HG03457 (cell line): ENCODE results near the gene TMTC3.
A peak's percentile ranks its signal among the peaks of the same experiment; 100 is the strongest.
"Not testable (repeated sequence)": the region's sequence is repeated elsewhere in the genome, so short reads cannot be mapped to it uniquely, and the experiment has no call there.

ENCODE experiments used
- ATAC-seq: cut with Tn5 transposase; IDR thresholded peaks from one replicate; pipeline ENCODE4 v1.9.1; 2021; ENCODE audit warnings: moderate number of reproducible peaks; ENCODE audit not compliant: unreplicated experiment

The TMTC3 gene

DNA sequence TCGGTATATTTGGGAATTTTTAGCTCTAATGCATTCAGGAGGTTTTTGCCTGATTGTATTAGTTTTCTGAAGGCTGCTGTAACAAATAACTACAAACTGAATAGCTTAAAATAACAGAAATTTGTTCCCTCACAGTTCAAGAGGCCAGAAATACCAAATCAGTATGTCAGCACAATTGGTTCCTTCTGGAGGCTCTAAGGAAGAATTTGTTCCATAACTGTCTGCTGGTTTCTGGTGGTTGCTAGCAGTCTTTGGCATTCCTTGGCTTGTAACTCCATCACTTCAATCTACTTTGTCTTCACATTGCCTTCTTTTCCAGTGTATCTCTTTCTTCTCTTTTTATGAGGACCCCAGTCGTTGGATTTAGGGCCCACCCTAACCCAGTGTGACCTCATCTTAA, 21.3 kb downstream of the TMTC3 start:
- no peak for ATAC-seq

DNA sequence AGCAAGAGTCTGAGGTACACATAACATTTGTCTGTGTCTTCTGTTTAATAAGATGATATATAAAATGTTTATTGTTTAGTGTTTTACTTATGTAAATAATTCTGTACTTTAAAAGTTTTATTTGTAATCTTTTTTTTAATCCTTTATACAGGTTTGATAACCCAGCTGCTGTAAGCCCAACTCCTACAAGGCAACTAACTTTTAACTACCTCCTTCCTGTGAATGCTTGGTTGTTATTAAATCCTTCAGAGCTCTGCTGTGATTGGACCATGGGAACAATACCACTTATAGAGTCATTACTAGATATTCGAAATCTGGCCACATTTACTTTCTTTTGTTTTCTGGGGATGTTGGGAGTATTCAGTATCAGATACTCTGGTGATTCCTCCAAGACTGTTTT, 24.1 kb downstream of the TMTC3 start:
- no peak for ATAC-seq

DNA sequence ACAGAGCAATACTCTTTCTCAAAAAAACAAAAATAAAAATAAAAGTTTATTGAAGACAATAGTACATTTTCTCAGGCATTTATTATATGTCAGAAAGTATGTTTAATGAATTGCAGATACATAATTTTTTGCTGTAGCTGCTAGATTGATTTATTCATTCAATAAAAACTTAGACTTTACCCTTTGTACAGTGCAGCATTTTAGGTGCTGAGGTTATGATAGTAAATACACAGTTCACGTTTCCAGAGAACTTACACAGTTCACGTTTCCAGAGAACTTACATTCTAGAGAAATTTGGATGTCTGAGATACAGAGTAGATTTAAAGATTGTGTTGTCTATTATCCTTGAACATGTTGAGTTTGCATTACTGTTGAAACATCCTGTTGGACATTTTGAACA, 25.3 kb downstream of the TMTC3 start:
- no peak for ATAC-seq

DNA sequence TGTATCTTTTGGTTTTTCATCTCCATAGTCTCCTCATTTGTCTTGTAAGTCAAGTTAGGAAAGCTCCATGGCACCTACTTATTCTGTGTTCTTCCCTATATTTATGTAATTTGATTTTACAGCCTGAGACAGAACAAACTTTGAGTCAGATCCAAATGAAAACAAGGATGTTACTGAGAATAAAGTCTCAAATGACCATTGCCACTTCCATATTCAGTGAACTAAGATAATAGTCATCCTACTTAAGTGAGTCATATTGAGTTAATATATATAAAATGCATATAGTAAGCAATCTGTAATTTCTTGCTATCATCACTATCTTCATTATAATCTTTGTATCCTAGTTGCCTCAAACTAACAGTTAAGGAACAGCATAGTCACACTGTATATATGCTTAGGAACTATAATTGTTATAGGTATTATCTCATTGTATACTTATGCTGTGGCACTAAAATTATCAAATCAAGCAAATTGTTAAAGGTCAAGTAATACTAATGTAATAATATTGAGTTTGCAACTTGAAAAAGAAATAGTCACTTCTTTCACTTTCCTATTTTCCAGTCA, 30.8 kb downstream of the TMTC3 start:
- ATAC-seq: no peak

DNA sequence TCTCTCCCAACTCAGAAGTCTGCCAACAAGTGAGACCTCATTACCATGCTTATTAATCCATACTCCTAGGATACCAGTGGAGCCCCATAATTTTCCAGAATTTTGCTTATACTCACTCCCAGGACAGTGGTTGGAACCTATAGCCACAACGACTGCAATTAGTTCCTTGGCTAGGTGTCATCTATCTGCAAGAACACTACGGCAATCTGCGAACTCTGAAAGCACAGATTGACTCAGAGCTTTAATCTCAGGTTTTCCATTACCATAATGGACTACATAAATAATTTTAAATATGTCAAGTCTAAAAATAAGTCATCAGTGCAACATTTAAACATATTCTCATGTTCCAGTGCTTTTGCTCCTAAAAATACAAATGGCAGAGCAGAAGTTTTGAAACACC, 33.4 kb downstream of the TMTC3 start:
- no peak for ATAC-seq

DNA sequence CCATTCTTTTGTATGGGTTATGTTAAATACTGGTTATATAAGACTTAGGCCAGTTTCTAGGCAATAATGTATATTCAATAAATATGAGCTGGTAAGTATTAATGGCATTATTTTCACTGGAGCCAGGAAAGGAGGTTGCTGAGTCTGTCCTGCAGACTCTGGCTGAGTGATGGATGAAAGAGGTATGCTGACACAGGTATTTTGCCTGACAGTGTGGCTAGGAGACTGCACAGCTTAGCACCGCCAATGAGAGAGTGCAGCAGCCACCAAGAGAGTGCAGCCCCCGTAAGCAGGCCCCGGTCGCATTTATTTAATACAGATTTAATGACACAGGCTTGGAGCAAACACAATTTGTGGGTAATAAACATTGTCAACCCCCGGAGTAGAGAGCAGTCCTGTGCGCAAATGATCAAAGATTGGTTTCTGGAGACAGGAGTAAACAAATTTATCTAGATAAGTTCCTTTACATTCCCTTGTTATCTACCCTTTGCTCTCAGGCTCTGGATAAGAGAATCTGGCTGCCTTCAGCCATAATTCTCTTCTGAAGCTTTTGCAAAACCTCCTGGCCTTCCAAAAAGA, 37.4 kb downstream of the TMTC3 start:
- no peak for ATAC-seq

DNA sequence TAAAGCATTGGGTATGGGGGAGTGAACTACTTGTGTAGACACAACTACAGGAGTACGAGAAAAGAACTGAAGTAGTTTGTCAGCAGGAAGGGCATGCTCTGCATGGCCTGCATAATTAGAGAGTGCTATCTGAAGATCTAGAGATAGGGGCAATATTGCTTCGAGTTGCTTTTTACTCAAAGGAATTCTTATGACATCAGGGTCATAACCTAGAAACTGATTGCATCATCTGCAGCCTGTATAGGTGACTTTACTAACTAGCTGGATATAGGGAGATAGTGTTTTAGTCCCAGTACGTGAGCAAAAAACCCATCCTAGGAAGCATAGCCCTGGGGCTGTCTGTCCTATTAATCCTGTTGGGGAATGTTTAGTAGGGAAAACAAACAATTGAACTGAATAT, 39.8 kb downstream of the TMTC3 start:
- no peak for ATAC-seq

DNA sequence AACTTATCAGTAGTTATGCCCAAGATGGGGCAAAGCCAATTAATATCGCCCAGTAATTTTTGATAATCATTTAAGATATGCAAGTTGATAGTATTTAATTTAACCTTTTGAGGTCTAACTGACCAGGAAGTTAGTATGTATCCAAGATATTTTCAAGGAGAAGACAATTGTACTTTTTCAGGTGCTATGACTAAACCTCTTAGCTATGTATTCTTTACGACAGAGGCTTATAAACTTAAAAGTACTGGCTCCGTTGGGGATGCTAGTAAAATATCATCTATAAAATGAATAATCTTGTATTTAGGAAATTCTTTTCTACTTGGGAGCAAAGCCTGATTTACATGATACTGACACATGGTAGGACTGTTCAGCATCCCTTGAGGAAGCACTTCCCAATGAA, 40.3 kb downstream of the TMTC3 start:
- no peak for ATAC-seq

DNA sequence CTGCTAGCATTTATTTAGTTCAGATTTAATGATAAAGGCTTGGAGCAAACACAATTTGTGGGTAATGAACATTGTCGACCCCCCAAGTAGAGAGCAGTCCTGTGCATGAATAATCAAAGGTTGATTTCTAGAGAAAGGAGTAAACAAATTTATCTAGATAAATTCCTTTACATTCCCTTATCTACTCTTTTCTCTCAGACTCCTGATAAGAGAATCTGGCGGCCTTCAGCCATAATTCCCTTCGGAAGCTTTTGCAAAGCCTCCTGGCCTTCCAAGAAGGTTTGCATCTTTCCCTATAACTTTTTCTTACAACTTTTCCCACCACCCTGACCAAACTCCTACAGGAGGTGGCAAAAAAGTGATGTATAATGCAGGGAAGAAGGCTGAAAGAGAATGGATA, 42.1 kb downstream of the TMTC3 start:
- ATAC-seq: no peak

DNA sequence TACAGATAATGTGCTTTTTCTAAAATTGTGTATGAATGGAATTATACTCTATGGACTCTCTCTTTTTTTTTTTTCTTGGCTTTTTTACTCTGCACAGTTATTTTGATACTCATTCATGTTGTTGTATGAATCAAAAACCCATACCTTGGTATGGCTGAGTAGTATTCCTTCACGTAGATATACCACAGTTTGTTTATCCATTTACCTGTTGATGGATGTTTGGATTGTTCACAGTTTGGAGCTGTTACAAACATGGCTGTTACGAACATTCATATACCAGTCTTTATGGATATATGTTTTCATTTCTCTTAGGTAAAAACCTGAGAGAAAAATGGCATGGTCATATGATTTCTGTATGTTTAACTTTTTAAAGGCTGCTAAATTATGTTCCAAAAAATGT, 43.2 kb downstream of the TMTC3 start:
- no peak for ATAC-seq

DNA sequence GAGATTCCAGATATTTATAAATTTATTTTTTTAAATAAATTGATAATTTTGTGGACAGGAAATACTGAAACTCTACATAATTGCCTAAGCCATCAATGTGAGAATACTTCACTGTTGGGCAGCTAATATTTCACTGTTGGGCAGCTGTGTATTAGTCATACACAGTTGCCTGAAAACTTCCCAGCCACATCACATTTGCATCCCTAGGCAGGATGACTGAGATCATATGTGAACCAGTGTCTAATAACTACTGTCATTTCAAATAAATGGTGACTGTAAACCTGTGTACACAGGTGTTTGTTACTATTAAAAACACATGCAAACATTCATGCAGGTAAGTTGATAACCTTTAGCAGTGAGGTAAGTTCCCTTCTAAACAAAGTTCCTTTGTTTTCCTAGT, 43.9 kb downstream of the TMTC3 start:
- peak; percentile 91 for ATAC-seq

DNA sequence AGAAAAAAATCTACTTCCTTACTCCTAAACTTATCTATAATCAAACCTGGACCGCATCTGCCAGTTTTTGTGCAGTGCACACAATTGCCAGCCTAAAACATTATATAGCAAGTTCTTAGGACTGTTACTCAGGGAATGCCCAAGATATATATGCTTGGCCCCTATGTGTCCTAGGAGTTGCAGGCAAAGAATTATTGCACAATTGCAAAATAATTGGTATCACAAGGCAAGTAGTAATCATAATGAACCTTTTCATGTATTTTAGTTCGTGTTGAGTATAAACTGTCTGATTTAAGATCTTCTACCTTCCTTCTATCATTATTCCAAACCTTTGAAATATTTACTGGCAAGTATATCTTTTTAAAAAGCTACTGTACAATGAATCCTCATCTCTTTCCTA, 45.5 kb downstream of the TMTC3 start:
- no peak for ATAC-seq

DNA sequence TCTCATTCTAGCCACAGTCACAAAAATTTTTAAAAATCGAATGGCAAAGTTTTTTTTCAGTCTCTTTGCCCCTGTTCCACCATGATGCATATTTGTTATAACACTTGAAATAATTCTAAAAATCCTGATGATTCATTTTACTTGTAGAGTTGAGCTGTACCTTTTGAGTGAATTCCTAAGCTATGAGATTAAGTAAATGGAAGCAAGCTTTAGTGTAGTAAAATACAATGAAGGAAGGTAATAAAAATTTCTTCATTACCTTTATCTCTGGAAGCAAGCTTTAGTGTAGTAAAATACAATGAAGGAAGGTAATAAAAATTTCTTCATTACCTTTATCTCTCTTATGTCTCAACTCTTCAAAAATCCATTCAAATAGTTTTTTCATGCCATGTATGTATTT, 46.1 kb downstream of the TMTC3 start:
- no peak for ATAC-seq

DNA sequence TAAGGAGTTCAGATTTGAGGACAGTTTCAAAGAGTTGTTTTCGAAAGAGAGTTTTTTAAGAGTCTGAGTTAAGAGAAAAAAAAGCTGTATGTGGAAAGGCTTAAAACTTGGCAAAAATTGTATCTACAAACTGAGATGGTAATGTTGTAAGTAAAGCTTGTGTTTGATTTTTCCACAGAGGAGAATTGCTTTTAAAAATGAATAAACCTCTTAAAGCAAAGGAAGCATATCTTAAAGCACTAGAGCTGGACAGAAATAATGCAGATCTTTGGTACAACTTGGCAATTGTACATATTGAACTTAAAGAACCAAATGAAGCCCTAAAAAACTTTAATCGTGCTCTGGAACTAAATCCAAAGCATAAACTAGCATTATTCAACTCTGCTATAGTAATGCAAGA, 50.3 kb downstream of the TMTC3 start:
- ATAC-seq: no peak

DNA sequence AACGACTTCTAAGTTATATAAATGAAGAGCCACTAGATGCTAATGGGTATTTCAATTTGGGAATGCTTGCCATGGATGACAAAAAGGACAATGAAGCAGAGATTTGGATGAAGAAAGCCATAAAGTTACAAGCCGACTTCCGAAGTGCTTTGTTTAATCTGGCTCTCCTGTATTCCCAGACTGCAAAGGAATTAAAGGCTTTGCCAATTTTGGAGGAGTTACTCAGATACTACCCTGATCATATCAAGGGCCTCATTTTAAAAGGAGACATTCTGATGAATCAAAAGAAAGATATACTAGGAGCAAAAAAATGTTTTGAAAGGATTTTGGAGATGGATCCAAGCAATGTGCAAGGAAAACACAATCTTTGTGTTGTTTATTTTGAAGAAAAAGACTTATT, 52.8 kb downstream of the TMTC3 start:
- ATAC-seq: no peak

DNA sequence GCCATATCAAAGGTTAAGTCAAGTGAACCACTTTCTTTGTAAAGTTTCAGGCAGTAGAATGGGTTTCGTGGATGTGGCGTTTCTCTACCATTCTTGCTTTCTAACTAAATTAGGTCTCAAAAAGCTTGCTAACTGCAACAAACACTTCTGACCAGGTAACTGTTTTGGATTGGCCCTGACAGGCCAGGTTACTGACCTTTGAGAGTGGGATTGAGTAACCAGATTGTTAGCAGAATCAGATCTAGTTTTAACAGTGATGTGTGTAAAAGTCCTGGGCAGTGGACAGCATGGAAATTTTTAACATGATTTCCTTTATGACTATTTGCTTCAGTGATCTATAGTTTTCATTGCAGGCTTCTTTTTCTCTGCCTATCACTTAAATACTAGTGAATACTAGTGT, 57.9 kb downstream of the TMTC3 start:
- ATAC-seq: no peak

DNA sequence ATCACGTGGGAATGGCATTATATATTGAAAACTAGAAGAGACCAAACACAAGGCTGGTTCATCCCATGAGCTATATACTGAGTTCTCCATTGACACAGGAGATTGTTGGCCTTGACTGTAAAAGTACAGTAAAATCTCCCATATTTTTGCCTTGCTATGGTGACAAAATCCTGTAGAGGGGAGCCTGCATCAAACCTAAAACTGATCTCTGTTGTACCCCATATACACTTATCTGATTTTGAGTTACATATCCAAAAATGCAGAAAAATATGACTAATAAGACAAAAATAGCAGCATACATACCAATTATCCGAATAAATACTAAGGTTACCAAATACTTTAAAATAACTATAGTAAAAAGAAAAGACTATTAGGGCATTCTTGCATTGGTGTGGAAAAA, 60.4 kb downstream of the TMTC3 start:
- ATAC-seq: no peak

DNA sequence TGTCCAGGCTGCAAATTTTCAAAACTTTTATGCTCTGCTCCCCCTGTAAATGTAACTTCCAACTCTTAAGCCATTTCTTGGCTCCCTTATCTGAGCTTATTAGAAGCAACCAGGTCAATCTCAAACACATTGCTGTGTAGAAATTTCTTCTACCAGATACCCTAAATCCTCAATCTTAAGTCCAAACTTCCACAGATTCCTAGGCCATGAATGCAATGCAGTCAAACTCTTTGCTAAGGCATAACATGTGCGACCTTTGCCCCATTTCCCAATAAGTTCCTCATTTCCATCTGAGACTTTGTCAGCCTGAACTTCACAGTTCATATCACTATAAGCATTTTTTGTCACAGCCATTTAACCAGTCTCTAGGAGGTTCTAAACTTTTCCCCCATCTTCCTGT, 64.5 kb downstream of the TMTC3 start:
- no peak for ATAC-seq

DNA sequence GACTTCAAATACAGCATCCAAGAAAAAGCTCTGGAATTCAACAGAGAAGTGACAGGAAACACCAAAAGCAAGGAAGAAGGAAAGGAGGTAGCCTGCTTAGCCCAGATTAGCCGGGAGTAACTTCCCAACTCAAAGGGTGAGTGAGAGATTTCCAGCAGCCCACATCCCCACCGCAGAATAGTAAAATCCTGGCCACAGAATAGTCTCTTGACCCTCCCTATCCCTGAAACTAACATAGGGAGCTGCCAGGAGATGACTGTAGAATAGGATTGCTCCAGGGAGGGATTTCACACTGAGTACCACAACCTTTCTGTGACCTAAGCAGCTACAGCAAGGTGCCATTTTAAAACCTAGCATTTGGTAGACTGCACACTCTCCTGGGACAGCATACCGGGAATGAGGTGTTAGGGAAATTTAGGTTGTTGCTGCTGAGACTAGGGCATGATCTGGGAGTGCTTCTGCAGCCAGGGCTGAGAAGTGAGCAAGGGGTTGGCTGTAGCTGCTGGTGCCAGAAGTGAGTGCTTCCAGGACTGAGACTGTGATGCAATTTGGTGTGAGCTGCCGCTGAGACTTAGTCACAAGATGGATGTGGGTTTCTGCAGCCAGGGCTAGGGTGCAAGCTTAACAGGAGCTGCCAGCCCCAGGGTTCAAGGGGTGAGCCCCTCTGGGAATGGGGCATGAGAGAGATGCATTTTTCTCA, 66.0 kb downstream of the TMTC3 start:
- no peak for ATAC-seq

DNA sequence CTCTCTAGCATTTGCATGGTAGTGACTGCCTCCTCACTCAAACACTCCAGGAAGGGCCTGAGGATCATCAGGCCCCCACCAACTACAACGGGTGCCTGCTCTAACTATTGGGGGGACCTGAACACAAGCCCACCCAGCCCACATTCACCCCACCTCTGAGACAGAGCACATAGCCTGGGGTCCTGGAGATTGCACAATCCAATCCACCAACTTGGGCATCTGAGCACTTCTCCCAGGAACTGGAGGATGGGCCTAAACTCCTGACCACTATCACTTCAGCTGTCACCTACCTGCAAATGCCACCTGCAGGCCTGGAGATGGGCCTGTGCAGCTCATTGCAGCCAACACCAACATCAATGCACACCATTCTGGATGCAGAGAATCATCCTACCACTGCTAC, 66.6 kb downstream of the TMTC3 start:
- no peak for ATAC-seq

DNA sequence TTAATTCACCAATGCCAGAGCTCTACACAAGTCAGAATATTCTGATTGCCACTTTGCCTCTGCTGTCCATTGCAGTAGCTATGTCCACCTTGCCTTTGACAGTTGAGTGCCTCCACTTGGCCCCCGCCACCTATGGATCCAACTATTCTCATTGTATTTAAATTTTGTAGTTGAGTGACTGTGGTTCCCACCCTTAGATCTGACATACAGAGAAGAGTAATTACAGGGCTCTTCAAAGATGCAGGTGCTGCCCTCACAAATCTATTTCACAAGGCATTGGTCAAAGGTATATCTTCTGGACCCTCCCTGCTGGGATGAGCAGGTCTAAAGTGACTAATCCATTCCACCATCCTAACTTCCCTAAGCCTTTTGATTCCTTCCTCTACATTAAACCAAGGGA, 68.2 kb downstream of the TMTC3 start:
- ATAC-seq: not testable (repeated sequence)

DNA sequence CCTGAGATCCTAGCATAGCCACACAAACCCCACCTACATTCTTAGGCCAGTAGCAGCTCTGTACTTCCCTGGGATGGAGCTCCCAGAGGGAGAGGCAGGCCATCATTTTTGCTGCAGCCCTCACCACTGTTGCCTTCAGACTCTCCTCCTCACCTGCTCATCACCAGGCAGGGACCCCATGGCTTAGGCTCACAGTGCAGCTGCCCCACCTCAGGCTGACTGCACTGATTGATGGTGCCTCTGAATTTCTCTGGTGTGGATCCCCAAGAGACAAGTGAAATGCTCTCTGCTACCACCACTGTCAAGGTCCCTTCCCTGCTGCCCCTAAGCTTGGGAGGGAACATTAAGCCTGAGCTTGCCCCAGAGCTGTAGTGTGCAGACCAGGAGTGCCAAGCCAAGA, 76.2 kb downstream of the TMTC3 start:
- no peak for ATAC-seq

DNA sequence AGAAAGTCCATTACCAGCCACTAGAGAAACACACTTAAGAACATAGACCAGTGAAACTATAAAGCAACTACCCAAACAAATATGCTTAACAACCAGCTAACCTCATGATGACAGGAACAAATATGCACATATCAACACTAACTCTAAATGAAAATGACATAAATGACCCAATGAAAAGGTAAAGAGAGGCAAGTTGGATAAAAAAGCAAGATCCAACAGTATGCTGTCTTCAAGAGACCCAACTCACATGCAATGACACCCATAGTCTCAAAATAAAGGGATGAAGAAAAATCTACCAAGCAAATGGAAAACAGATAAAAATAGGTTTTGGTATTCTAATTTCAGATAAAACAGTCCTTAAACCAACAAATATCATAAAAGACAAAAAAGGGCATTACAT, 77.8 kb downstream of the TMTC3 start:
- ATAC-seq: no peak
